Trophoblast cell (in vitro differentiated cells and primary cell): ENCODE results near the gene RTKN.

Source experiments
- DNase-seq, 2 donors: peaks; one replicate each; pipeline ENCODE4 v3.0.0-alpha.2; 2016
- H2AFZ ChIP-seq: 2 replicates; pipeline ENCODE4 v1.6.1; 2013; ENCODE audit warnings: low read length, moderate library complexity, mild to moderate bottlenecking; ENCODE audit not compliant: insufficient read depth, poor library complexity
- H2AK5ac ChIP-seq: 2 replicates; pipeline ENCODE4 v1.6.1; 2013; ENCODE audit warnings: mild to moderate bottlenecking, low read length
- H2BK120ac ChIP-seq: 2 replicates; pipeline ENCODE4 v1.6.1; 2013; ENCODE audit warnings: low read length, mild to moderate bottlenecking, moderate library complexity; ENCODE audit not compliant: insufficient read depth, poor library complexity
- H2BK12ac ChIP-seq: 2 replicates; pipeline ENCODE4 v1.6.1; 2013; ENCODE audit warnings: mild to moderate bottlenecking, low read length, moderate library complexity
- H2BK5ac ChIP-seq: 2 replicates; pipeline ENCODE4 v1.6.1; 2013; ENCODE audit warnings: low read length, low read depth, moderate library complexity, mild to moderate bottlenecking; ENCODE audit not compliant: poor library complexity
- H3K14ac ChIP-seq: 2 replicates; pipeline ENCODE4 v1.6.1; 2013; ENCODE audit warnings: mild to moderate bottlenecking, low read length
- H3K18ac ChIP-seq: 2 replicates; pipeline ENCODE4 v1.6.1; 2013; ENCODE audit warnings: mild to moderate bottlenecking, low read length
- H3K23ac ChIP-seq: 2 replicates; pipeline ENCODE4 v1.6.1; 2013; ENCODE audit warnings: low read length
- H3K27ac ChIP-seq: 2 replicates; pipeline ENCODE4 v1.5.1; 2013; ENCODE audit warnings: low read depth, mild to moderate bottlenecking, inconsistent platforms, low read length, moderate library complexity
- H3K27me3 ChIP-seq: 2 replicates; pipeline ENCODE4 v1.6.1; 2013; ENCODE audit warnings: inconsistent platforms, mild to moderate bottlenecking, low read length, moderate library complexity; ENCODE audit not compliant: insufficient read depth
- H3K36me3 ChIP-seq, 2 experiments: 1 replicate in 1 of 2; 2 replicates in 1 of 2; pipeline ENCODE4 v1.6.1; 2013; ENCODE audit warnings: low read length in 2 of 2, mild to moderate bottlenecking in 2 of 2, moderate library complexity in 1 of 2; ENCODE audit not compliant: insufficient read depth in 2 of 2, control insufficient read depth in 1 of 2
- H3K4ac ChIP-seq: 2 replicates; pipeline ENCODE4 v1.6.1; 2013; ENCODE audit warnings: low read depth, mild to moderate bottlenecking, low read length, moderate library complexity
- H3K4me1 ChIP-seq, 2 experiments: 1 replicate in 1 of 2; 2 replicates in 1 of 2; pipeline ENCODE4 v1.6.1; 2013; ENCODE audit warnings: low read length in 2 of 2, mild to moderate bottlenecking in 2 of 2, moderate library complexity in 1 of 2; ENCODE audit not compliant: insufficient read depth in 2 of 2, control insufficient read depth in 1 of 2
- H3K4me2 ChIP-seq: 2 replicates; pipeline ENCODE4 v1.6.1; 2013; ENCODE audit warnings: inconsistent platforms, mild to moderate bottlenecking, low read length, moderate library complexity
- H3K4me3 ChIP-seq: 2 replicates; pipeline ENCODE4 v1.5.1; 2013; ENCODE audit warnings: mild to moderate bottlenecking, low read depth, low read length, inconsistent platforms
- H3K79me1 ChIP-seq: one replicate; pipeline ENCODE4 v1.6.1; 2013; ENCODE audit warnings: low read length
- H3K79me2 ChIP-seq: 2 replicates; pipeline ENCODE4 v1.6.1; 2013; ENCODE audit warnings: low read length, mild to moderate bottlenecking; ENCODE audit not compliant: control insufficient read depth, insufficient read depth, poor library complexity
- H3K9ac ChIP-seq: 2 replicates; pipeline ENCODE4 v1.6.1; 2013; ENCODE audit warnings: mild to moderate bottlenecking, low read length
- H3K9me3 ChIP-seq: 2 replicates; pipeline ENCODE4 v1.6.1; 2013; ENCODE audit warnings: low read depth, mild to moderate bottlenecking, control low read depth, inconsistent platforms, low read length; ENCODE audit not compliant: insufficient read depth
- H4K12ac ChIP-seq: 2 replicates; pipeline ENCODE4 v1.6.1; 2013; ENCODE audit warnings: low read depth, mild to moderate bottlenecking, low read length, moderate library complexity
- H4K8ac ChIP-seq: 2 replicates; pipeline ENCODE4 v1.6.1; 2013; ENCODE audit warnings: low read depth, mild to moderate bottlenecking, low read length, moderate library complexity
- H4K91ac ChIP-seq: one replicate; pipeline ENCODE4 v1.6.1; 2013; ENCODE audit warnings: low read depth, mild to moderate bottlenecking, low read length, moderate library complexity
- WGBS: extraction: QIAGEN DNeasy Blood & Tissue Kit; methylation state at CpG from one replicate; pipeline ENCODE4 v1.1.7; 2013; ENCODE audit warnings: missing lambda C conversion rate; ENCODE audit not compliant: insufficient read length, insufficient coverage; ENCODE audit errors: extremely low coverage; 5-methylcytosine and 5-hydroxymethylcytosine counted together

RTKN gene

DNA sequence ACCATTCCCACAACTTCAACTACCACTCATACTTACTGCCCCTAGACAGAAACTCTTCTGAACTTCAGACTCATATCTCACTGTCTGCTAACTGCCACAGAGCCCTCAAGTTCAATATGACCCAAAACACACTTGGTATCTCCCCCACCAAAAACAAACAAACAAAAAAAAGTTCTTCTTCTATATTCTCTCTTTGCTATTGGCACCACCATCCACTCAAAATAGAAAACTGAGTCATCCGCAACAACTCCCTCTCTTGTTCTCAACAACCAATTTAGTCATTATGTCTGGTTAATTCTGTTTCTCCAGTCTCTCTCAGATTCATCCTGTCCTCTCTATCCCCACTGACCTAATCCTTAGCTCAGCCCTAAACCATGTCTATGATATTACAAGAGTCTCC is 54.4 kb downstream of the RTKN start:
- no peak overlapping the region for H2BK5ac ChIP-seq
- no peak overlapping the region for H3K4me3 ChIP-seq
- WGBS, result no CpG with 5 or more reads among the region's 1 CpG
- no peak overlapping the region for H3K23ac ChIP-seq
- no peak overlapping the region for H2AK5ac ChIP-seq
- H4K12ac ChIP-seq, result no peak overlapping the region
- no peak overlapping the region for H2AFZ ChIP-seq
- no peak overlapping the region for H3K27ac ChIP-seq
- H3K79me2 ChIP-seq, result peaks cover 8% of the 10 kb centered on the region
- no peak overlapping the region for H2BK12ac ChIP-seq
- H3K27me3 ChIP-seq, result no peaks in the 10 kb centered on the region
- no peak overlapping the region for H4K8ac ChIP-seq
- peaks cover 4 to 9% of the 10 kb centered on the region in 2 experiments for H3K36me3 ChIP-seq
- H3K4ac ChIP-seq, result peak overlapping the region; percentile 17
- no peak overlapping the region for H3K4me2 ChIP-seq
- H3K18ac ChIP-seq, result no peak overlapping the region
- no peak overlapping the region for H3K9ac ChIP-seq
- no peaks in the 10 kb centered on the region for H3K9me3 ChIP-seq
- no peak overlapping the region for H4K91ac ChIP-seq
- H3K79me1 ChIP-seq, result peaks cover 8% of the 10 kb centered on the region
- no peak overlapping the region for H2BK120ac ChIP-seq
- H3K14ac ChIP-seq, result no peak overlapping the region
- no peak for DNase-seq
- H3K4me1 ChIP-seq, result peaks cover 1 to 3% of the 10 kb centered on the region in 2 experiments

DNA sequence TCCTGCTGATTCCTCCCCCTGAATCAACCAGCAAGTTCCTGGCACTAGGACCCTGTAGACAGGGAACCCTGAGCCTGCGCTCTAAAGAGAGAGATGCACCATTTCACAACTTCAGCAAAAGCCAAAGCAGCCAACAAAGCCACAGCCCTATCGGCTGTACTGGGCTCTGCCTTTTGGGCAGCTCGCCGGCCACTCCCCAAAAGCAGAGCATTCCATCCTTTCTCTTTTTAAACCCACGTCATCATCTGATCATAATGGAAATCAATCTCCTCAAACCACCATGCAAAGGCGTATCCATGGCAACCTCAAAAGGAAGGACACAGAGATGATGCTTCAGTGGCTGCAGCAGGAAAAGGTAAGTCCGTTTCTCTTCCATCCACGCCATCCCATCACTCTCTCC is 56.3 kb downstream of the RTKN start:
- WGBS, result no CpG with 5 or more reads among the region's 8 CpGs
- Histone ChIP-seq H2BK120ac (no peak overlapping the region), H3K4me3 (no peak overlapping the region)

DNA sequence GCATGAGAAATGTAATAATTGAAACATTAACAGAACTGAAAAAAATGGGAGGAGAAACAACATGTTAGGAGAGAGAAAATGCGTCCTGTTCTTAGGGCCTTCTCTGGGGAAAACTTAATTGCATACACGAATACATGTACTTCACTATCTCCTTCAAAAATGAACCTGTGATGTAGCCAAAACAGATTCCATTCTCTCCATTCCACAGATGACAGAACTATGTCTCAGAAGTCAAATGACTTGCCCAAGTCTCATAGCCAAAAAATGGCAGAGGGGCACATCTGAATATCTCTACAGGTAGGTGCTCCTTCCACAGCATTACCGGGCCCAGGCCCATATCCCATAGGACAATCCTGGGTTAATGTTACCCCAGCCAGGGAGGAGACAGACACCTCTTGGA is 57.7 kb downstream of the RTKN start:
- no peaks in the 10 kb centered on the region for H3K9me3 ChIP-seq
- no peak overlapping the region for H4K8ac ChIP-seq
- H3K4ac ChIP-seq, result peak overlapping the region; percentile 32
- peak in 1 of 2 donors; percentile 83 for DNase-seq
- no peak overlapping the region for H2AFZ ChIP-seq
- no peaks in the 10 kb centered on the region for H3K79me1 ChIP-seq
- no peak overlapping the region for H3K9ac ChIP-seq
- no CpG with 5 or more reads among the region's 3 CpGs for WGBS
- no peak overlapping the region for H3K18ac ChIP-seq
- peaks cover 3% of the 10 kb centered on the region for H3K79me2 ChIP-seq
- peaks cover 5 to 8% of the 10 kb centered on the region in 2 experiments for H3K4me1 ChIP-seq
- no peak overlapping the region for H4K91ac ChIP-seq
- no peak overlapping the region for H3K4me2 ChIP-seq
- H3K36me3 ChIP-seq, result peaks cover 4 to 9% of the 10 kb centered on the region in 2 experiments
- no peak overlapping the region for H2BK120ac ChIP-seq
- H2BK5ac ChIP-seq, result no peak overlapping the region
- no peak overlapping the region for H4K12ac ChIP-seq
- H2AK5ac ChIP-seq, result no peak overlapping the region
- no peak overlapping the region for H3K23ac ChIP-seq
- H3K4me3 ChIP-seq, result no peak overlapping the region
- H2BK12ac ChIP-seq, result no peak overlapping the region
- no peak overlapping the region for H3K14ac ChIP-seq
- H3K27me3 ChIP-seq, result no peaks in the 10 kb centered on the region
- H3K27ac ChIP-seq, result no peak overlapping the region

More for the DNA sequence above, 56.3 kb downstream of the RTKN start:
- Histone ChIP-seq H3K14ac (no peak overlapping the region), H2AK5ac (no peak overlapping the region), H2AFZ (no peak overlapping the region), H3K79me2 (no peaks in the 10 kb centered on the region), H3K9ac (no peak overlapping the region), H3K79me1 (no peaks in the 10 kb centered on the region), H3K9me3 (no peaks in the 10 kb centered on the region), H2BK5ac (no peak overlapping the region), H3K4ac (no peak overlapping the region), H3K27ac (no peak overlapping the region), H2BK12ac (no peak overlapping the region), H3K23ac (no peak overlapping the region), H3K4me1 (peaks cover 0 to 1% of the 10 kb centered on the region in 2 experiments), H3K36me3 (peaks cover 4 to 9% of the 10 kb centered on the region in 2 experiments), H4K8ac (no peak overlapping the region), H4K91ac (no peak overlapping the region), H4K12ac (no peak overlapping the region), H3K18ac (no peak overlapping the region), H3K27me3 (no peaks in the 10 kb centered on the region), H3K4me2 (no peak overlapping the region)
- no peak for DNase-seq

DNA sequence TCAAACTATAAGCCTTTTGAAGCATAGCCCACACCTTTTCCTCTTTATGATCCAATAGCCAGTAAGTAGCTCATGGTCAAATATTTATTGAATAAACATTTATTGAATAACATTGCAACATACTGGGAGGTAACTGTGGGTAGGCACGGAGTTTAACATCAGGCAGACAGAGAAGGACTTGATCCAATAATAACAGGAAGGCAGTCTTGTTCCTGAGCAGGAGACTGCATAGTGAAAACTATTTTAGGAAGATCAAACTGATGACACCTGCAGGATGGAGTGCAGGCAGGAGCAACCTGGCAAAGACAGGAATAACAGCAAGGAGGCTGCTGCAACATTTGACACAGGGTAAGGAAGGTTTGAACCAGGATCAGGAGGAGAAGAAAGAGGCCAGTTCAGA is 58.5 kb downstream of the RTKN start:
- no peak overlapping the region for H2AK5ac ChIP-seq
- H3K27ac ChIP-seq, result no peak overlapping the region
- no peak overlapping the region for H3K23ac ChIP-seq
- no peak overlapping the region for H2AFZ ChIP-seq
- H2BK120ac ChIP-seq, result no peak overlapping the region
- H3K27me3 ChIP-seq, result no peaks in the 10 kb centered on the region
- no peak for DNase-seq
- no peak overlapping the region for H3K4ac ChIP-seq
- peaks cover 4 to 9% of the 10 kb centered on the region in 2 experiments for H3K36me3 ChIP-seq
- no peak overlapping the region for H3K18ac ChIP-seq
- no peak overlapping the region for H3K9ac ChIP-seq
- H3K4me2 ChIP-seq, result no peak overlapping the region
- no peak overlapping the region for H3K14ac ChIP-seq
- no peak overlapping the region for H4K12ac ChIP-seq
- H4K91ac ChIP-seq, result no peak overlapping the region
- H3K9me3 ChIP-seq, result no peaks in the 10 kb centered on the region
- H3K79me1 ChIP-seq, result no peaks in the 10 kb centered on the region
- H2BK12ac ChIP-seq, result no peak overlapping the region
- H3K4me3 ChIP-seq, result no peak overlapping the region
- no peak overlapping the region for H4K8ac ChIP-seq
- H3K4me1 ChIP-seq, result peaks cover 5 to 8% of the 10 kb centered on the region in 2 experiments
- H3K79me2 ChIP-seq, result peaks cover 3% of the 10 kb centered on the region
- WGBS, result no CpG with 5 or more reads among the region's 1 CpG
- no peak overlapping the region for H2BK5ac ChIP-seq
